Keratinocyte (primary cell): Measurements from ENCODE around the gene MGMT.

ENCODE experiments used
- EZH2 ChIP-seq: IDR thresholded peaks from one replicate; pipeline ENCODE4 v1.6.1; 2012; ENCODE audit warnings: inconsistent platforms, mild to moderate bottlenecking, low read length, moderate library complexity
- TF ChIP-seq, protein P1 (sequence below), 3 experiments: IDR thresholded peaks in 1 of 3; conservative IDR thresholded peaks in 1 of 3; optimal IDR thresholded peaks in 1 of 3; 2 replicates in 2 of 3; 3 replicates in 1 of 3; pipeline versions ENCODE3 to v1.5.1; 2011; ENCODE audit warnings: low read length in 3 of 3, mild to moderate bottlenecking in 3 of 3, moderate library complexity in 2 of 3, control low read depth in 1 of 3, inconsistent platforms in 1 of 3; ENCODE audit not compliant: insufficient read depth in 2 of 3; ENCODE audit errors: extremely low read depth in 1 of 3

DNA sequence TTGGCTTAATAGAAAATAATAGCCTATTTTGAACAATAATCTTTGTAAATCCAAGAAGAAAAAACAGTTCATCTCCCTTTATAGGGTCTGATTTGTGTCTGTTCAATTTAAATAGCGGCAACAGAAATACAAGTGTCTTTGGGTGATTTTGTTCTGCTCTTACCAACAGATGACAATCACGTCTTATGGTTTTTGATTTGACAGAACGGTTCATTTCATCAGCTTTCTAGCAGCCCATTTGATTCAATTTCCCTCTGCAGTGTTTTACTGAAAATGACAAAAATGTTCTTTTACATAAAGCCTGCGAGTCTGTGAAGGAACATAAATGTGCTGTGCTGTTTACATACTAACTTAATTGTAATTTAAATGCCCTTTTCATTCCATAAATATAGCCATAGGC lies 180.5 kb downstream of the MGMT start:
- TF ChIP-seq, protein P1, sequence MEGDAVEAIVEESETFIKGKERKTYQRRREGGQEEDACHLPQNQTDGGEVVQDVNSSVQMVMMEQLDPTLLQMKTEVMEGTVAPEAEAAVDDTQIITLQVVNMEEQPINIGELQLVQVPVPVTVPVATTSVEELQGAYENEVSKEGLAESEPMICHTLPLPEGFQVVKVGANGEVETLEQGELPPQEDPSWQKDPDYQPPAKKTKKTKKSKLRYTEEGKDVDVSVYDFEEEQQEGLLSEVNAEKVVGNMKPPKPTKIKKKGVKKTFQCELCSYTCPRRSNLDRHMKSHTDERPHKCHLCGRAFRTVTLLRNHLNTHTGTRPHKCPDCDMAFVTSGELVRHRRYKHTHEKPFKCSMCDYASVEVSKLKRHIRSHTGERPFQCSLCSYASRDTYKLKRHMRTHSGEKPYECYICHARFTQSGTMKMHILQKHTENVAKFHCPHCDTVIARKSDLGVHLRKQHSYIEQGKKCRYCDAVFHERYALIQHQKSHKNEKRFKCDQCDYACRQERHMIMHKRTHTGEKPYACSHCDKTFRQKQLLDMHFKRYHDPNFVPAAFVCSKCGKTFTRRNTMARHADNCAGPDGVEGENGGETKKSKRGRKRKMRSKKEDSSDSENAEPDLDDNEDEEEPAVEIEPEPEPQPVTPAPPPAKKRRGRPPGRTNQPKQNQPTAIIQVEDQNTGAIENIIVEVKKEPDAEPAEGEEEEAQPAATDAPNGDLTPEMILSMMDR (optimal IDR thresholded peaks at IDR 0.05 in 1 of 3, IDR thresholded peaks at IDR 0.05 in 1 of 3, conservative IDR thresholded peaks at IDR 0.05 in 1 of 3; ENCODE audit: extremely low read depth in 1 of 3, insufficient read depth in 2 of 3, low read length in 3 of 3) = no peak
- TF ChIP-seq EZH2 = no peak
